H9 (cell line): ENCODE results near the gene SLC36A2. TPM values are rescaled to one million over a fixed set of nuclear protein-coding genes. Genes with fewer than 3 reads are reported as not detected.

Experiments
- DNase-seq: peaks from one replicate; pipeline ENCODE4 v3.0.0-alpha.2; 2017
- H2AFZ ChIP-seq: one replicate; pipeline ENCODE4 v1.6.1; 2013; ENCODE audit warnings: mild to moderate bottlenecking, low read length, control low read depth, moderate library complexity
- H2AK5ac ChIP-seq: 2 replicates; pipeline ENCODE4 v1.6.1; 2013; ENCODE audit warnings: low read length, control low read depth, mixed read lengths; ENCODE audit not compliant: insufficient read length
- H2BK120ac ChIP-seq: one replicate; pipeline ENCODE4 v1.6.1; 2013; ENCODE audit warnings: low read depth, mild to moderate bottlenecking, low read length, control low read depth, inconsistent platforms; ENCODE audit not compliant: poor library complexity, severe bottlenecking
- H2BK12ac ChIP-seq: 2 replicates; pipeline ENCODE4 v1.6.1; 2013; ENCODE audit warnings: low read length, control low read depth, mixed read lengths, low read depth; ENCODE audit not compliant: insufficient read length
- H2BK15ac ChIP-seq: 2 replicates; pipeline ENCODE4 v1.6.1; 2013; ENCODE audit warnings: low read depth, low read length, control low read depth
- H2BK20ac ChIP-seq: one replicate; pipeline ENCODE4 v1.6.1; 2013; ENCODE audit warnings: low read depth, mild to moderate bottlenecking, low read length, control low read depth, inconsistent platforms; ENCODE audit not compliant: poor library complexity, severe bottlenecking
- H2BK5ac ChIP-seq: 2 replicates; pipeline ENCODE4 v1.6.1; 2013; ENCODE audit warnings: low read length, control low read depth, mixed read lengths; ENCODE audit not compliant: insufficient read length
- H3K14ac ChIP-seq: 2 replicates; pipeline ENCODE4 v1.6.1; 2013; ENCODE audit warnings: low read length, control low read depth; ENCODE audit not compliant: insufficient read depth
- H3K18ac ChIP-seq: 2 replicates; pipeline ENCODE4 v1.6.1; 2013; ENCODE audit warnings: low read depth, mild to moderate bottlenecking, mixed read lengths, low read length, control low read depth; ENCODE audit not compliant: insufficient read length
- H3K23ac ChIP-seq: 2 replicates; pipeline ENCODE4 v1.6.1; 2013; ENCODE audit warnings: low read length, control low read depth, mixed read lengths, low read depth; ENCODE audit not compliant: insufficient read length
- H3K23me2 ChIP-seq: 2 replicates; pipeline ENCODE4 v1.6.1; 2013; ENCODE audit warnings: low read depth, mild to moderate bottlenecking, mixed read lengths, low read length, control low read depth; ENCODE audit not compliant: insufficient read length, poor library complexity, severe bottlenecking
- H3K27ac ChIP-seq: 2 replicates; pipeline ENCODE4 v1.5.1; 2013; ENCODE audit warnings: low read length, control low read depth, mixed read lengths, low read depth; ENCODE audit not compliant: insufficient read length
- H3K27me3 ChIP-seq: 2 replicates; pipeline ENCODE4 v1.6.1; 2013; ENCODE audit warnings: low read length, control low read depth, inconsistent platforms; ENCODE audit not compliant: insufficient read depth
- H3K4ac ChIP-seq: 2 replicates; pipeline ENCODE4 v1.6.1; 2013; ENCODE audit warnings: low read depth, mild to moderate bottlenecking, control low read depth, inconsistent platforms, low read length, moderate library complexity
- H3K4me1 ChIP-seq: 2 replicates; pipeline ENCODE4 v1.6.1; 2013; ENCODE audit warnings: low read length, control low read depth, inconsistent platforms; ENCODE audit not compliant: insufficient read depth
- H3K4me2 ChIP-seq: 2 replicates; pipeline ENCODE4 v1.6.1; 2013; ENCODE audit warnings: low read length, control low read depth, mixed read lengths; ENCODE audit not compliant: insufficient read length, insufficient read depth
- H3K56ac ChIP-seq: 2 replicates; pipeline ENCODE4 v1.6.1; 2013; ENCODE audit warnings: low read depth, mild to moderate bottlenecking, mixed read lengths, low read length, control low read depth; ENCODE audit not compliant: insufficient read length
- H3K79me1 ChIP-seq: 2 replicates; pipeline ENCODE4 v1.6.1; 2013; ENCODE audit warnings: low read depth, mild to moderate bottlenecking, moderate library complexity, low read length, control low read depth, inconsistent platforms; ENCODE audit not compliant: insufficient read depth, poor library complexity, severe bottlenecking
- H3K79me2 ChIP-seq: 2 replicates; pipeline ENCODE4 v1.6.1; 2013; ENCODE audit warnings: low read length, control low read depth, inconsistent platforms; ENCODE audit not compliant: insufficient read depth
- H3K9ac ChIP-seq: 2 replicates; pipeline ENCODE4 v1.6.1; 2013; ENCODE audit warnings: low read length, control low read depth, mixed read lengths; ENCODE audit not compliant: insufficient read length; ENCODE audit errors: extremely low read depth
- H3K9me3 ChIP-seq: one replicate; pipeline ENCODE4 v1.6.1; 2013; ENCODE audit warnings: low read depth, low read length, inconsistent platforms; ENCODE audit not compliant: control insufficient read depth
- H3T11ph ChIP-seq: one replicate; pipeline ENCODE4 v1.6.1; 2013; ENCODE audit warnings: mild to moderate bottlenecking, low read length, control low read depth, inconsistent platforms
- H4K20me1 ChIP-seq: one replicate; pipeline ENCODE4 v1.6.1; 2013; ENCODE audit not compliant: control insufficient read depth, insufficient read length, insufficient read depth
- H4K5ac ChIP-seq: 2 replicates; pipeline ENCODE4 v1.6.1; 2013; ENCODE audit warnings: low read depth, mild to moderate bottlenecking, mixed read lengths, low read length, control low read depth; ENCODE audit not compliant: insufficient read length
- H4K8ac ChIP-seq: replicated peaks from 2 replicates; pipeline ENCODE4 v1.6.1; 2013; ENCODE audit warnings: low read length, control low read depth, mixed read lengths, low read depth; ENCODE audit not compliant: insufficient read length
- H4K91ac ChIP-seq: 2 replicates; pipeline ENCODE4 v1.6.1; 2013; ENCODE audit warnings: low read depth, mild to moderate bottlenecking, moderate library complexity, mixed read lengths, low read length, control low read depth; ENCODE audit not compliant: insufficient read length
- H3K27ac Mint-ChIP-seq, 3 experiments: 2 replicates in 2 of 3; 3 replicates in 1 of 3; pipeline ENCODE4 v1.8.0; 2020 to 2021; ENCODE audit warnings: mixed read lengths in 3 of 3, mild to moderate bottlenecking in 1 of 3, moderate library complexity in 1 of 3
- H3K27me3 Mint-ChIP-seq: 2 replicates; pipeline ENCODE4 v1.8.0; 2021; ENCODE audit warnings: low read depth, mild to moderate bottlenecking, moderate library complexity, mixed read lengths
- H3K36me3 Mint-ChIP-seq, 3 experiments: 2 replicates in 2 of 3; 3 replicates in 1 of 3; pipeline ENCODE4 v1.8.0; 2020 to 2021; ENCODE audit warnings: low read depth in 3 of 3, mixed read lengths in 3 of 3; ENCODE audit not compliant: insufficient read depth in 1 of 3
- H3K4me1 Mint-ChIP-seq, 2 experiments: 2 replicates each; pipeline ENCODE4 v1.8.0; 2020; ENCODE audit warnings: mixed read lengths in 2 of 2
- H3K4me3 Mint-ChIP-seq, 2 experiments: 2 replicates in 1 of 2; 3 replicates in 1 of 2; pipeline ENCODE4 v1.8.0; 2020 to 2021; ENCODE audit warnings: mild to moderate bottlenecking in 2 of 2, mixed read lengths in 2 of 2, moderate library complexity in 1 of 2
- H3K9me3 Mint-ChIP-seq, 2 experiments: 2 replicates in 1 of 2; 3 replicates in 1 of 2; pipeline ENCODE4 v1.8.0; 2020; ENCODE audit warnings: mild to moderate bottlenecking in 2 of 2, mixed read lengths in 2 of 2, moderate library complexity in 1 of 2
- CTCF ChIP-seq: fragments of 200-600 bp; sonication (generic); conservative IDR thresholded peaks from 3 replicates; pipeline ENCODE4 v1.8.0; 2021; ENCODE audit warnings: antibody characterized with exemption, mild to moderate bottlenecking
- WGBS: extraction: QIAGEN DNeasy Blood & Tissue Kit; methylation state at CpG from one replicate; pipeline ENCODE4 v1.1.7; 2013; ENCODE audit warnings: missing lambda C conversion rate, low lambda C conversion rate, mixed read lengths; ENCODE audit not compliant: insufficient read length; ENCODE audit errors: extremely low coverage; 5-methylcytosine and 5-hydroxymethylcytosine counted together
- total RNA-seq: library from RNA; stranded (reverse); gene quantifications from 2 replicates; pipeline ENCODE4 v1.2.1, GENCODE V29; 2021

The SLC36A2 gene
- total RNA-seq, 1 experiment from 2014 or later = 0.15 TPM

- WGBS = no CpG with 5 or more reads among the region's 2 CpGs
- peaks cover 43 to 46% of the 10 kb centered on the region in 2 experiments for H3K4me1 Mint-ChIP-seq
These were observed 35.2 kb upstream of the SLC36A2 start for GRCh38 chr5:151382576-151382975.

More at GRCh38 chr5:151382576-151382975, 35.2 kb upstream of the SLC36A2 start:
- Histone ChIP-seq H4K91ac (no peak overlapping the region), H3K56ac (no peak overlapping the region), H4K5ac (no peak overlapping the region), H3K23ac (no peak overlapping the region), H3K79me1 (no peaks in the 10 kb centered on the region), H2BK5ac (no peak overlapping the region), H3K9me3 (no peaks in the 10 kb centered on the region), H3T11ph (no peak overlapping the region), H3K4ac (no peak overlapping the region), H3K14ac (no peak overlapping the region), H3K27me3 (no peaks in the 10 kb centered on the region), H3K23me2 (peaks cover 4% of the 10 kb centered on the region), H3K27ac (no peak overlapping the region), H4K8ac (no peak overlapping the region), H3K18ac (no peak overlapping the region), H2BK120ac (no peak overlapping the region), H3K9ac (no peak overlapping the region), H2BK12ac (no peak overlapping the region), H2BK15ac (no peak overlapping the region), H2BK20ac (no peak overlapping the region), H3K79me2 (no peaks in the 10 kb centered on the region), H2AFZ (no peak overlapping the region), H2AK5ac (no peak overlapping the region), H4K20me1 (no peaks in the 10 kb centered on the region), H3K4me2 (no peak overlapping the region), H3K4me1 (peaks cover 10% of the 10 kb centered on the region)
- H3K36me3 Mint-ChIP-seq = no peaks in the 10 kb centered on the region; a peak in 2 of 7 replicates
- H3K4me3 Mint-ChIP-seq = no peak overlapping the region
- no peak for TF ChIP-seq CTCF
- H3K27ac Mint-ChIP-seq = no peak overlapping the region
- no peaks in the 10 kb centered on the region; a peak in 1 of 5 replicates for H3K9me3 Mint-ChIP-seq
- no peak for DNase-seq
- H3K27me3 Mint-ChIP-seq = peaks cover 3% of the 10 kb centered on the region; the same call in 1 of the 2 replicates
